GM18517 (cell line): ENCODE measurements around the gene TGOLN2.
"Not testable (repeated sequence)": the region's sequence is repeated elsewhere in the genome, so short reads cannot be mapped to it uniquely, and the experiment has no call there.

Experiments
- ATAC-seq: cut with Tn5 transposase; IDR thresholded peaks from one replicate; pipeline ENCODE4 v1.9.1; 2021; ENCODE audit warnings: mild to moderate bottlenecking, moderate library complexity; ENCODE audit not compliant: unreplicated experiment

Gene TGOLN2

DNA sequence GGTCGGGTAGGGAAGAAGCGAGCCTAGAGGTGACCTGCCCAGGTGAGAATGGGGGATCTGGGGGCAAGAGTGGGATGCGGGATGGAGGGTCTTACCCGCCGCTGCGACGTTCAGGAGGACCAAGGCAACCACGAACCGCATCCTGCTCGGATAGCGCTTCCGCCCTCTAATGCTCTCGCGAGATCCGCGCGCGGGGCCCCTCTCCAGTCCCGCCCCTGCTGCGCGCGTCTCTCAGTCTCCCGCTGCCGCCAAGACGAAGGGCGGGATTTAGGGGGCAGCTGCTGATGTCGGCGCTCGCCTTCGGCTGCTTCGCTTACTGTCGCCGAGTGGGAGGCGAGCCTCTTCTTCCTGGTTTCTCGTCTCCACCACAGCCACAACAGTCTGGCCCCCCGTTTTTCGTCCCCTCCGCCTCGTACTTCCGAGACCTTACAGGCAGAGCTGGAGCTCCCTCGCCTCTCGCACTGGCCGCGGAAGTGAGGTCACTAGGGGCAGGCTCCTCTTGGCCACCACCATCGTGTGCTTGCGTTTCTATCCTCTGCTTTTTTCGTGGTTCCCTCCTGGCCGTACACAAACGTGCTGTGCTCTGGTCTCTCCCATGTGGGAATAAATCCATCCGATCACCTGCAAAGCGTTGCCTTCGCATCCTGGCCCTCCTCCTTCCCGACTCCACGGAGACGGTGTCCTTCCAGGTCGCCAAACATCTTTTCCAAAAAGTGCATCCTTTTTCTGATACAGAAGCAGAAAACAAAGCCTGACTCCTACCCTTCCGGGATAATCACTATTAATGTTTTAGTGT, at the start of gene TGOLN2:
TSS of gene TGOLN2 (minus strand) at position 168 of the 796 bp plus-strand sequence. CDS start at position 141, 27 bp downstream.
- peak; percentile 78 for ATAC-seq

DNA sequence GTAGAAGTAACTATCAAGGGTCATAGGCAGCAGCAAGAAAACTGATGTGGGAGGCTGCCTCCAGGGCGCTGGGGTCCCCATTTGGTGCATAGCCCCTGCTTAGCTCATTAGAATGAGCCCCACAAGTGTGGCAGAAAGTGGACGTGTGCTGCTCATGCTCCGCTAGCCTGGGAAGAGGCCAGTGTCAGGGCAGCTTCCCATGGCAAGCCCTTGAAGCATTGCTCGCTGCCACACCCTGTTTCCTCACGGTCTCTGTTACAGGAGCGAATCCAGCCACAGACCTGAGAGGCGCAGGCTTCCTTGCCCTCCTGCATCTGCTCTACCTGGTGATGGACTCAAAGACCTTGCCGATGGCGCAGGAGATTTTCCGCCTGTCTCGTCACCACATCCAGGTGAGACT, 49.3 kb upstream of the TGOLN2 start:
- ATAC-seq = no peak

DNA sequence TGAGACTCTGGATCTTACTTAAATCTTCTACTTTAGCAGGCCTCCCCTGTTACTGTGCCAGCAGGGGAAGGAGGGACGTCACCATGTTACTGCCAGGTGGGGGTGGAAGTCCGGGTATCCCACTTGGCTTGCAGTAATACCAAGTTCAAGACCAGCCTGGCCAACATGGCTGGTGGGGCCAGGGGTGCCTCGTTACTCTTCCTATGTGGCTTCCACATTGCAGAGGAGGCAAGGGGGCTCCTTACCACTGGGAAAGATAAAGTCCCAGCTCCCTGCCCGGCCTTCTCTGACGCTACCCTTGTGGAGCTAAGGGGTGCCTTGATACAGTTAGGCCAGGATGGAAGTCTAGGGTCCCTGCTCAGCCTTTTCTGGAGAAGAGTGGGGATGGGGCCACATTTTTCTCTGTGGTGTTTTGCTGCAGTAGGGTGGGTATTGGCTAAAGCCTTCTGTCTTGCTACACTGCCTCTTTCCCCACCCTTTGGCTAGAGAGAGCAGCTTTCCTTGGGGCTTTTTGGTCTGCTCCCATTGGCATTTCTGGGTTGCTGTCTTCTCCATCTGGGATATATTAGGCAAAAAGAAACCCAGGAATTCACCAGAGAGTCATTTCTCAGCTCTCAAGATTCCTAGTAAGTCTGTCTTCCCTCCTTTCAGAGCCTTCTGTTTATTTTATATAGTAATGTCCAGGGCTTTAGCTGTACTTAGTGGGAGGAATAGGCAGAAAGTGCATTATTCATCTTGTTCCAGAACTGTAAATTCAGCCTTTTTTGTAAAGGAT, 48.7 kb upstream of the TGOLN2 start:
- ATAC-seq = no peak

DNA sequence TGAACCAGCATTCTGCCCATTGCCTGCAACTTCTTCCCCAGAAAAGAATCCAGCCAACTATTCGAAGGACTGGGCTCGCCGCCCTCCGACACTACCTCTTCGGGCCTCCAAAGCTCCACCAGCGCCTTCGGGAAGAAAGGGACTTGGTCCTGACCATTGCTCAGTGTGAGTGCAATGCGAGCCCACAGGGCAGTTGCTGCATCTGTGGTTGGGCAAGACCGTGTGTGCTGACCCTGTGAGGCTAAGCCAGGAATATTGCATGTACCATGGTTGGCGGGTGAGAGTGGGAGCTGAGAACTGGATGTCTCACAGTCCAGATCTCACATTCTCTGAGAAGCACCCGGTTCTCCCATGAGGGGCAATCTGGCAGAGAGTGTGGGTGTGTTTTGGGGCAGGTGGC, 43.3 kb upstream of the TGOLN2 start:
- no peak for ATAC-seq

DNA sequence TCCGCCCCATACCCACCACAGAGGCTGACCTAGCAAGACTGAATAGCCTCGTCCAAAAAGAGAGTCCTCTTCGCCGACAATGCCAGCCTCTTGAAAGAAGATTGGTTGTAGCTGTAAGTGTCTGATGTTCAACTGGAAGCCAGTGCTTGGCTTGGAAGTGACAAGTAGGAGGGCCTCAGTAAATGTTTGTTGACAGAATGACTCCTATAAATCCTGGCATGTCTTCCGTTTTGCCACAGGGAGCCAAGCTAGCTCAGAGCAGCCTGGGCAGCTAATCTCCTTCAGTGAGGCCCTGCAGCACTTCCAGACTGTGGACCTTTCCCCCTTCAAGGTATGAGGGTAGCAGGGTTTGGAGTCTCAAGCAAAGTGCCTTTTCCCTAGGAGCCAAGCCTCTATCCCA, 41.7 kb upstream of the TGOLN2 start:
- ATAC-seq = no peak

DNA sequence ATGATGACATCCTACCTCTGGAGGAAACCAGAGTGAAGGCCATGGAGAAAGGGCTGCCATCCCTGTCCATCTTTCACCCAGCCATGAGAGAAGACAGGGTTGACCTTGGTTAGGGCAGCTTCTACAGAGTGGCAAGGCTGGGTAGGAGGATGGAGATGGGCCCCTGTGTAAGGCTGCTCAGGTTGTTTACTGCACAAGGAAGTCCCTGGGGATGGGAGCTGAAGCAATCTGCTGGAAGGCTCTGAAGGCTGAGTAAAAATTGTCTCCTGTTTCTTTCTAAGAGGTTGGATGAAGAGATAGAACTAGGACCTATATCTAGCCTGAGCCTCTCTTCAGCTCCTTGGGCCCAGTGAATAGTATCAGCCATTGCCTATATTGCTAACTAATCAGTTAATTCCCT, 41.1 kb upstream of the TGOLN2 start:
- ATAC-seq = no peak

DNA sequence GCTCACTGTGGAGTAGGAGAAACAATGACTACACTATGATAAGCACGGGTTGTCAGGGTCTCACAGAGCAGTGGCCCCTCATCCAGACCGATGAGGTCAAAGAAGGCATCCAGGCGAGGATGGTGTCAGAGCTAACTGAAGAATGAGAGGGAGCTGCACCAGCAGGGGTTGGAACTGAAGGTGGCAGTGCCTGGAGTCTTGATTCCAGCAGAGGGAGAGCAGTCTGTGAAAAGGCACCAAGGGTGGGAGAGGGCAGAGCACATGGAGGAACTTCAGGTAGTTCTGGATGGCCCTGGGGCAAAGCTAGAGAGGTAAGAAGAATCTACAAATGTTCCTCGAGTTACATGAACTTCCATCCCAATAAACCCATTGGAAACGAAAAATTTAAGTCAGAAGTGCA, 39.4 kb upstream of the TGOLN2 start:
- ATAC-seq = no peak

DNA sequence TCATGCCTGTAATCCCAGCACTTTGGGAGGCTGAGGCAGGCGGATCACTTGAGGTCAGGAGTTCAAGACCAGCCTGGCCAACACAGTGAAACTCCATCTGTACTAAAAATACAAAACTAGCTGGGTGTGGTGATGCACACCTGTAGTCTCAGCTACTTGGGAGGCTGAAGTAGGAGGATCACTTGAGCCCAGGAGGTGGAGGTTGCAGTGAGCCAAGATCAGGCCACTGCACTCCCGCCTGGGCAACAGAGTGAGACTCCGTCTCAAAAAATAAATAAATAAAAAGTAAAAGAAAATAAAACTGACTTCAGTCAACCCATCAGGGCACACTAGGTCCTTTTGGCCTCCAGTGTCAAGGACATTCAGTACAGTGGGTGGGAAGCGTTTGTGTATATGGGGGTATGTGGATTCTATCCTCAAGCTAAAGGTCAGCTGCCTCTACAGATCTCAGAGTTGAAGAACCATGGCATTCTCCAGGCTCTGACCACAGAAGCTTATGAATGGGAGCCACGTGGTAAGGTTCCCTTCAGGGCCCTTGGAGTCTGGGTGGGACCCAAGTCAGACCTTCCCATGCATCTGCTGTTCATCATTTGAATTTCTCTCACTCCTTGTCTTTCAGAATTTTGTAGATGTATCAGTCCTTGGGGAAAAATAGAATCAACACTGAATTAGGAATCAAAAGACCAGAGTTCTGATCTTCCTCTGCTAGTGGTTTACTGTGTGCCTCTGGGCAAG, 35.0 kb upstream of the TGOLN2 start:
- not testable (repeated sequence) for ATAC-seq

DNA sequence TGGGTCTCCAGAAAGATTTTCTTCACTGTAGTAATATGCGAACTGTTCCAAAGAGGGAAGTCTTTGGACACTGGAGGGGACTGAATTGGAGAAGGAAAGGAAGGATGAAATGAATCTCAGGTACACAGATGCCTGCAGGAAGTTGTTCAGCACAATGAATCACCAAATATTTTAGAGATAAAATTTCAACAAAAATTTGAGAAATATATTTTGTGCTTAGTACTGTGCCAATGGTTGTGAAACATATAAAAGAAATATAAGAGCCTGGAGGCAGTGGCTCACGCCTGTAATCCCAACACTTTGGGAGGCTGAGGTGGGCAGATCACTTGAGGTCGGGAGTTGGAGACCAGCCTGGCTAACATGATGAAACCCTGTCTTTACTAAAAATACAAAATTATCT, 29.9 kb upstream of the TGOLN2 start:
- no peak for ATAC-seq

DNA sequence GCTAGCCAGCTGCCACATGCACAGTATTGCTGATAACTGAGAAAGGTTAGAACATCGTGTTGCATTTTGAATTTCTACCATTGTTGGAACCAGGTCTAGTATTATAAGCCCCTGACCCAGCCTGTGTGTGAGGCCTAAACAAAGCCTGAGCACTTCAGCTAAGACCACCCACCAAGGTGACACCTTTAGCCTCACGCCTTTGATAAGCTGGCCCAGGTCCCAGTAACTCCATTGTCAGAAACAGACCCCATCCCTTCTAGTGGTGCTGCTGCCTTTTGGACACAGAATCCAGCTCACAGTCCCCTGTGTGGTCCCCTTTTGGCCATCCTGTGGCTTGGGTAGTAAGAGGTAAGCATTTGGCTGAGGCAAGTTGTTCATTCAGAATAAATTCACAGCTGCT, 28.4 kb upstream of the TGOLN2 start:
- ATAC-seq = no peak

DNA sequence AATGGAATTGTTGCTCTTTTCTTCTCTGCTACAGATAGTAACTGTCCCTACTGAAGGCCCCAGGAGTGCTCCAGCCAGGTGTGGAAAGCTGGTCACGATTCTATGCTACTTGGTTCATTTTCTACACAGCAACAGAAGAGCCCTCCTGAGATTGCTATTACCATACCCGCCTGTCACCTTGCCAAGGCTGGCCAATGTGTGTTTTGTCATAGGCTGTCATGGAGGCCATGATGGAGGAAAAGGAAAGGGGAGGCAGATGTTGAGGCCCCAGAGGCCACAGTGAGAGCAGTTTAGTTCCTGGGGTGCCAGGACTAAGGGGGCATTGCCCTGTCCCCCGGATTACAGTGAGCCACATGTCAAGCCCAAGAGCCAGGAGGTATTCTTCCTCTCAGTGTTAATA, 27.7 kb upstream of the TGOLN2 start:
- ATAC-seq = no peak

DNA sequence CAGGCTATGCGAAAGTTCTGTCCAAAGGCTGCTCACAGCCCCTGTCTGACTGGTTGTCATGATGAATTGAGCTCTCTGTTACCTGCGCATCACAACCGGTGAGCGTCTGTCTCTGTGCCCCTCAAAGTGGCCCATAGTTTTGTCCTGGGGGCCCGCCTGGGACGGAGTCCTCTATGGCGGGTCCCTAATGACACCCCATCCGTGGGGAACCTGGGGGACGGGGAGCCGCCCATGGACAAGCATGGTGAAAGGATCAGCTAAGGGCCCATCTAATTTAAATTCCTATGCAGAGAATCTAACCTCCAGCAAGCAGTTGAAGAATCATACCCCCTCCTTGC, 27.3 kb upstream of the TGOLN2 start:
- peak; percentile 5 for ATAC-seq

DNA sequence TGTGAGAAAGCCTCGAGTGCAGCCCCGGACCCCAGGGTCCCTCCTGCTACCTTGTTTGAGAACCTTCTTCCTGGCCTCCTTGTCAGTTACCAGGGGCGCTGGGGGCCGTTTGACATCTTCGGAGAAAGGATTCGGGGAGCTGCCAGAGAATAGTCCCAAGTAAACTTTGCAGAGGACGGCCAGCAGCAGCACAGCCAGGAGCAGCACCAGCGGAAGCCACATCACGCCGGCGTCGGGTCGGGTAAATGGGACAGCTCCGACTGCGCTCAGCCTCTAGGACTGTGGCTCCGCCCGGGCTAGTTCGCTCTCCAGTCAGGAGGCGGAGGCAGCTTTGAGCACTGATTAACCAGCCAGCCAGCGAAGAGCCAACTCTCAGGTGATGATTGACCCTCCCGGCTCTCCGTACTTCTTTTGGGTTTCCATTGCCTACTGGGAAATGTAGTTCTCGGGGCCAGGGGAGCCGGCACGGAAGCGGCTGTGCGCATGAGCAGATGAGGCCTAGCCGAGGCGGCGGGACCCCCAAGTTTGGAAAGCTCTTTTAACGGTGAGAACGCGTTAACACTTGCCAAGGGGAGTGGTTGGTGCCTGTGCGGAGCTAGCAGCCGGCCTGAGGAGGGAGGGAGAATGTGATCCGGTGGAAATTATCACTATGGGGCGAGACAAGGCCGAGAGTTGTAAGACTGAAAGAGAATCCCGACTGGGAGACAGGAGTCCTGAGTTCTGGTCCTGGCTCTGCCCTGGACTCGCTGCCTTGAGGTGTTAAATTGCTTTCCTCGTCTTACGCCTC, 26.7 kb upstream of the TGOLN2 start, which contains the start of the genes ELMOD3 and RETSAT:
TSS of gene ELMOD3 (plus strand) at position 484 of the 787 bp plus-strand sequence. CDS start 2,430 bp downstream, outside the sequence.
TSS of gene RETSAT (minus strand) at position 243 of the 787 bp plus-strand sequence. CDS start at position 222, 21 bp downstream.
- peak; percentile 92 for ATAC-seq

DNA sequence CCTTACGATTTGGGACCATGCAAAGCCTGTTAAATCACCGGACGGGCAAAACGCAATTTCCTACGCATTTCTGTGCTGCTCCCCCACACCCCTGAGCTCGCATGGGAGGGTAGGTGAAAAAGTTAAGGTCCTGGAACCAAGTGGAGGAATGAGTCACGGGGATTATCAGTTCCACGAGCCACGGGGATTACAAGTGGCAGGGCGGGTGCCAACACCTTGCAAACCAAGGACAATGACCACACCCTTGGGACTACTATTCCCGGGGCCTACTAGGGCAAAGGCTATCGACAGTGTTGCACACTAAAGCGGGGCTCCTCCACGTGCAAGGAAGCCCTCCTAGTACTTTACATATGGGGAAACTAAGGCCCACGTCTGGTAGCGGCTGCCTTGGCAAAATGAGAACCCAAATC, 26.1 kb upstream of the TGOLN2 start:
- peak; percentile 1 for ATAC-seq

DNA sequence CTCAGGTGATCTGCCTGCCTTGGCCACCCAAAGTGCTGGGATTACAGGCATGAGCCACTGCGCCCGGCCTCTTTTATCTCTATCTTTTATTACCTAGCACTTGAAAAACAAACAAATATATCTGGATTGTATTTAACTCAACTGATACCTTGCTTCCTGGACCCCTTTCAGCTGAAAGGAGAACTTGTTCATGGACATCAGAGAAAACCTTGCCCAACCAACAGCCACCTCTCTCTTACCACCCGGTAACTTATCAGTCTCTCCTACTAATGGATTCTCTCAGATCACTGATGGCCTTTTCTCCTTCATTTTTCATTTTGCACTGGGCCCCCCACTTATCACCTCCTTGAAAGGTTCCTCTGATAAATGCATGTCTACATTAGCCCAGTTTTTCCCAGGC, 19.8 kb upstream of the TGOLN2 start:
- ATAC-seq = no peak

DNA sequence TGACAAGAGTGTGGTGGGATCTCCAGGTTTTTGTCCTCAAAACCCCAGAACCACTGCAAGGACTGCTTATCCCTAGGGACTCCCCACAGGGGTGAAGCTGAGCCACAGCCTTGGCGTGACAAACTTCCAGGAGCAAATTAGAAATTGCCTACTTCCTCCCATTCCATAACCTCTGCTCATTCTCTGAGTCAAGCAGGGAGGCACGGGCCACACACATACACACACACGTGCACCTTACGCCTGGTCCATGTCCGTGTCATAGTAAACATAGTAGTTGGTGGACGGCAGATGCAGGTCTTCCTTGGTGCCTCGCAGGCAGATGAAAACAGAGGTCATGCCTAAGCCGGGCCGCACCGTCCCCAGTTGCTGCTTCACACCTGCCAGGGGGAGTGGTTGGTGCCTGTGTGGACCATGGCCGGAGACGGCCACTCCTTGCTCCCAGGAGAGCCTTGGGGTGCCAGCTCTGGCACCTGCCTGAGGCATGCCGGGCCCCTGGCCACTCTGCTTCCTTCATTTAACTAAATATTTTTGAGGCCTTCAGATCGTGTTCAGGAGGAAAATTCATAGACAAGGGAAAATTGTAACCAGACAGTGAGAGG, 16.7 kb upstream of the TGOLN2 start:
- ATAC-seq = no peak

DNA sequence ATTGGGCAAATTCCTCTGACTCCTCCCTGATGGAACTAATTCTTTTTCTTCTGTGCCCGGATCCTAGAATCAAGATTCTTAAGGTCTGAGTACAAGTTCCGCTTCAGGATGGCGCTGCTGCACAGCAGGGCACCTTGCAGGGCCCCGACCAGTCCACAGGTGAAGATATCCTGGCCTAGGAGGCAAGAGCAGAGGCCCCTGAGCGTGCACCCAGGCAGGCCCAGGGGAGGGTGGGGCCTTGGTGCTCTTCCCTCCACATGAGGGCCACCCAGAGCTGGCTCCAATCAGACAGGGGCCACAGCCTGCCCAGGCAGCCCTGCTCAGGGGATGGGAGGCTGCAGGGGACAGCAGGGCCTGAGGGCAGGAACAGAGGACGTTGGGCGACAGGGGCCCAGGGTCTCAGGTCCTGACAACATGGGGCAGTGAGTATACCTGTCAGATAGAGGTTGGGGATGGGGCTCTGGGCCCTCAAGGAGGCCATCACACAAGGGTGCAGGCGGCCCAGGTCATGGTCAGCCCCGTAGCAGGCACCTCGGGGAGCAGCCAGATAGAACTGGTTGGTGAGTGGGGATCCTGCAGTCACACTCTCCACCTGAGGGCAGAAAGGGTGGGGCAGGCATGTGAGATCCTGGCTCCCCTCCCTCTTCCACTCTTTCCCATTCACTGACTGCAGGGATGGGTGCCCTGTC, 15.6 kb upstream of the TGOLN2 start:
- not testable (repeated sequence) for ATAC-seq

DNA sequence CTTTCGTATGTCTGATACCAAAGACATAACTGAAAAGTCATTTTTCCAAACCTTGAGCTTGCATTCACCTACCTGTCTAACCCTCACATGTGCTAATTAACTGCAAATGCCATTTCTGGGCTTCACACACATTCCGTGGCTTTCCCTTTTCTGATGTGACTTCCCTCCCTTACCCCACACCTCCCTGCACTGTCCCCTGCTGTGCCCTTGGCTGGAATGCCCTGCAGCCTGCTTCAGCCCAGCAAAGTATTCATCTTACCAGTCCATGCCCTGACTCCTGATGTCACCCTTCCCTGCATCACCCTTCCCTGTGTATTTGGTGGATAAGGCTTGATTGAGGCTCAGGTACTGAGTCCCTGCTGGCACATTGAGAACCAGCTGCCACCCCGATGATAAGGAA, 14.4 kb upstream of the TGOLN2 start:
- no peak for ATAC-seq

DNA sequence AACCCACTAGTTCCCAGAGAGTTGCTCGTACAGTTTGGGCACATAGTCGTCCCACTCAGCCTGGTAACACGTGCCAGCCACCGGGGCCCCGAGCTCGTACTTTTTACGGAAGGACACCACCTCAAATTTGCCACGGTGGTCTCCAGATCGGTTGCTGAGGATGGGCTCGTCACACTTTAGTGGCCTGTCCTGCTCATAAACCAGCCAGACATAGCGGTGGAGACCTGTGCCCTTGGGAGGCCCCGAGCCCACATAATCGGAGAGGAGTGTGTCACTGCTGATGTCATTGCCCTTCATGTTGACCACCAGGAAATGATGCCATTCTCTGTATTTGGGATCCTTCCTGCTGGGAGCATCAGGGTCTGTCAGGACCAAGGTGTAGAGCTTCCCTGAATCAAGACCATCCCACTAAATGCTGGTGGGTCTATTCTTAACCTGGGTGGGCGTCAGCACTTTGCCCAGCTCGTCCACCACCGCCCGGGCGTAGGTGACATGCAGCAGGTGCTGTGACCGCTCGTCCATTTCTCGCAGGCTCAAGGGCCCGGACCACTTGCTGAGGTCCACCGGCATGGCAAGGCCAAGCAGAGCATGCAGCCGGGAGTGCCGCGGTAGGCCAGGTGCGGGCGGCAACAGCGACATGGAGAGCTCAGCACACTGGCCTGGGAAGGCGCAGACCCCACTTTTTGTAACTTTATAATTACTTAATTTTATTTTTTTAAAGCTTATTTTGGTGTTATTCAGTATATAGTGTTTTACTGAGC, 13.7 kb upstream of the TGOLN2 start:
- ATAC-seq = no peak
